Measurements from ENCODE around the gene USP7.

DNA sequence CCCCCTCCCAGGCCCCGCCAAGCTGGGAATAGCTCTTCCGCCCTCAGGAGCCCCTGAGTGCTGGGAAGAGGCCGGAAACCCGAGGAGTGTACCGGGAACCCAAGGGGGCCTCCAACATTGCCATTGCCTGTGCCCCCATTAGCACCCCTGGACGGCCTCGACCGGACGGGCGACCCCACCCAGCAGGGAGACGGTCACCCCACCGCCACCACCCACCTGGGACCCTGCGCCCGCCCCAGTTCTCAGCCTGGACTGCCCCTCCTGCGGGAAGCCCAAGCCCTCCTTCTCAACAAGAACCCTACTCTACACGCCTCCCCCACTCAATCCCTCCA lies 96.9 kb downstream of the USP7 start:
- no peak for TF ChIP-seq YY1 (IDR thresholded peaks at IDR 0.05; ENCODE audit: low read depth)
- no peak for TF ChIP-seq RCOR1 (IDR thresholded peaks at IDR 0.05; ENCODE audit: low read length)
- TF ChIP-seq, protein P1, sequence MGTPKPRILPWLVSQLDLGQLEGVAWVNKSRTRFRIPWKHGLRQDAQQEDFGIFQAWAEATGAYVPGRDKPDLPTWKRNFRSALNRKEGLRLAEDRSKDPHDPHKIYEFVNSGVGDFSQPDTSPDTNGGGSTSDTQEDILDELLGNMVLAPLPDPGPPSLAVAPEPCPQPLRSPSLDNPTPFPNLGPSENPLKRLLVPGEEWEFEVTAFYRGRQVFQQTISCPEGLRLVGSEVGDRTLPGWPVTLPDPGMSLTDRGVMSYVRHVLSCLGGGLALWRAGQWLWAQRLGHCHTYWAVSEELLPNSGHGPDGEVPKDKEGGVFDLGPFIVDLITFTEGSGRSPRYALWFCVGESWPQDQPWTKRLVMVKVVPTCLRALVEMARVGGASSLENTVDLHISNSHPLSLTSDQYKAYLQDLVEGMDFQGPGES (IDR thresholded peaks at IDR 0.05; ENCODE audit: low read depth, low read length) = no peak
- TF ChIP-seq, protein P2, sequence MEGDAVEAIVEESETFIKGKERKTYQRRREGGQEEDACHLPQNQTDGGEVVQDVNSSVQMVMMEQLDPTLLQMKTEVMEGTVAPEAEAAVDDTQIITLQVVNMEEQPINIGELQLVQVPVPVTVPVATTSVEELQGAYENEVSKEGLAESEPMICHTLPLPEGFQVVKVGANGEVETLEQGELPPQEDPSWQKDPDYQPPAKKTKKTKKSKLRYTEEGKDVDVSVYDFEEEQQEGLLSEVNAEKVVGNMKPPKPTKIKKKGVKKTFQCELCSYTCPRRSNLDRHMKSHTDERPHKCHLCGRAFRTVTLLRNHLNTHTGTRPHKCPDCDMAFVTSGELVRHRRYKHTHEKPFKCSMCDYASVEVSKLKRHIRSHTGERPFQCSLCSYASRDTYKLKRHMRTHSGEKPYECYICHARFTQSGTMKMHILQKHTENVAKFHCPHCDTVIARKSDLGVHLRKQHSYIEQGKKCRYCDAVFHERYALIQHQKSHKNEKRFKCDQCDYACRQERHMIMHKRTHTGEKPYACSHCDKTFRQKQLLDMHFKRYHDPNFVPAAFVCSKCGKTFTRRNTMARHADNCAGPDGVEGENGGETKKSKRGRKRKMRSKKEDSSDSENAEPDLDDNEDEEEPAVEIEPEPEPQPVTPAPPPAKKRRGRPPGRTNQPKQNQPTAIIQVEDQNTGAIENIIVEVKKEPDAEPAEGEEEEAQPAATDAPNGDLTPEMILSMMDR (IDR thresholded peaks at IDR 0.05) = no peak
- TF ChIP-seq SMC3 (IDR thresholded peaks at IDR 0.05; ENCODE audit: low read depth, low read length) = no peak
- TF ChIP-seq, protein P3, sequence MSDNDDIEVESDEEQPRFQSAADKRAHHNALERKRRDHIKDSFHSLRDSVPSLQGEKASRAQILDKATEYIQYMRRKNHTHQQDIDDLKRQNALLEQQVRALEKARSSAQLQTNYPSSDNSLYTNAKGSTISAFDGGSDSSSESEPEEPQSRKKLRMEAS (IDR thresholded peaks at IDR 0.05; ENCODE audit: low read depth) = no peak
- no peak for TF ChIP-seq POLR2AphosphoS5 (IDR thresholded peaks at IDR 0.05; ENCODE audit: low read depth, low read length)
- TF ChIP-seq EZH2phosphoT487 (IDR thresholded peaks at IDR 0.05; ENCODE audit: borderline replicate concordance, low read depth) = no peak
- TF ChIP-seq RAD21 (IDR thresholded peaks at IDR 0.05; ENCODE audit: low read length) = no peak
- no peak for TF ChIP-seq MXI1 (IDR thresholded peaks at IDR 0.05; ENCODE audit: low read depth, low read length)
- TF ChIP-seq, protein P4, sequence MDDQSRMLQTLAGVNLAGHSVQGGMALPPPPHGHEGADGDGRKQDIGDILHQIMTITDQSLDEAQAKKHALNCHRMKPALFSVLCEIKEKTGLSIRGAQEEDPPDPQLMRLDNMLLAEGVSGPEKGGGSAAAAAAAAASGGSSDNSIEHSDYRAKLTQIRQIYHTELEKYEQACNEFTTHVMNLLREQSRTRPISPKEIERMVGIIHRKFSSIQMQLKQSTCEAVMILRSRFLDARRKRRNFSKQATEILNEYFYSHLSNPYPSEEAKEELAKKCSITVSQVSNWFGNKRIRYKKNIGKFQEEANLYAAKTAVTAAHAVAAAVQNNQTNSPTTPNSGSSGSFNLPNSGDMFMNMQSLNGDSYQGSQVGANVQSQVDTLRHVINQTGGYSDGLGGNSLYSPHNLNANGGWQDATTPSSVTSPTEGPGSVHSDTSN (IDR thresholded peaks at IDR 0.05) = no peak
- no peak for TF ChIP-seq CHD2 (IDR thresholded peaks at IDR 0.05; ENCODE audit: low read length, partially characterized antibody)
- TF ChIP-seq GATA2 (CRISPR knock-in tag; IDR thresholded peaks at IDR 0.05) = no peak
- TF ChIP-seq TEAD4 (IDR thresholded peaks at IDR 0.05; ENCODE audit: borderline replicate concordance, insufficient read depth) = no peak
